HG03575 (cell line): Measurements from ENCODE around the gene CD36.

ENCODE experiments used
- ATAC-seq: cut with Tn5 transposase; IDR thresholded peaks from one replicate; pipeline ENCODE4 v1.9.1; 2021; ENCODE audit not compliant: unreplicated experiment, insufficient number of reproducible peaks, low FRiP score; ENCODE audit errors: extremely low read depth

CD36 gene

DNA sequence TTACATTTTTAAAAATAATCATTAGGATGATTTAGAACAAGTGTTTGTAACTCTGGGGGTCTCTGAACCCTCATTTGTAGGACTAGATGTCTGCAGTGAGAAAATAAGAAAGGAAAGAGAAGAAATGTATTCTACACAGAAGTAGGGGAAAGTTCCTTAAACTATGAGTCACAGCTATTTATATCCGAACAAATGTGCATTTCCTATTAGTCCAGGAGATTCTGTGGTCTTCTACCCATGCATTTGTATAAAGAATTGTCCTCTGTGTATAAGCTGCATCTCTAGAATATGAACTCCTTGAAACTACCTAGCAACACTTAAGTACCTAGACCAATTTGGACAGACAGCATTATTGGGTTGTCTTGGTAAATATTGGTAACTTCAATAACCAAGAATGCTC, 15.9 kb upstream of the CD36 start:
- no peak for ATAC-seq

DNA sequence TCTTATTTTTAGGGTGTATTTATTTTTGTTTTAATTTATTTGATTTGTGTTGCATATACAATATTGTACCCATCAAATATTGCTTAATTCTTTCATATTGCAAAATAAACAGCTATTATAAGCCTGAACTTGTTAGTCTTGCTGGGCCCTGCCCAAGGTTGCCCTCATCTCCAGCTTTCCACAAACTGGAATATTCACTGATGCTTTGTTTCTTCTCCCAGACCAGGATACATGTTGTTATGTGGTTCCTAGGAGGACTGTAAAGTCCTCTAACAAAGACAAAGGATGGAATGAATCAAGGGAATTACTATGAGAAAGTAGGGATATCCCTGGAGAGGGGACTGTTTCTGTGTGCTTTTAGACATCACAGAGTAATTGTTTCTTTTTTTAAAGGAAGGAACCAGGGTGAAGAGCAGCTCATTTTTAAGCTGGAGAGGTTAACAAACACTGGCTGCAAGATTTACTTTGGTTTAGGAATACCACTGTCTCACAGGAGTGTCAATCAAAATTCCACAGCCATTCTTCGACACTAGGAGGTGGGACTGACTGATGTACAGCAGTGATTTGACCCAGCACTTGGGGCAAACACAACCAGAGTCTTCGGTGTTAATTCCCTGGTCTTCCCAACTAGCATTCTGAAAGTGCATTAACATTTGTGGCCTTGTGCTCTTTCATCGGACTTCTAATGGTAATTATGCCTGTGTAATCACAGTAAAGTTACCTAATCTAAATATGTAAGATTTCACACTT, 14.8 kb upstream of the CD36 start:
- no peak for ATAC-seq

DNA sequence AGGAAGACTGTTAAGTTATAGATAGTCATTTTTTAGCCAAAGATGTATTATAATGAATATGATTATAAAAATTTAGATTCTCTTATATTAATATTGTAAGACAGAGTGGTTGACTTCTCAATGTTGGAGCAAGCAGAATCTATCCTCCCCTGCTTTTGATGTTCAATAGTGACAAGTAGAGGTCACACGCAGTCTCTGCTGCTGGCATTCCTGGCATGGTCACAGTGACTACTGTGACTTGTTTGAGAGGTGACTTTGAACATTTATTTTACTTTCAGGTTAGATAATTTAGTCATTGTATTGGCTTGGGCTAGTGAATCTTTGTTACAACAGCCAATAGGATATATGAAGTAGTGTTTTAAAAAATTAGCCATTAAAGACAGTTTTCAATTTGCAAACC, 13.7 kb upstream of the CD36 start:
- ATAC-seq: no peak

DNA sequence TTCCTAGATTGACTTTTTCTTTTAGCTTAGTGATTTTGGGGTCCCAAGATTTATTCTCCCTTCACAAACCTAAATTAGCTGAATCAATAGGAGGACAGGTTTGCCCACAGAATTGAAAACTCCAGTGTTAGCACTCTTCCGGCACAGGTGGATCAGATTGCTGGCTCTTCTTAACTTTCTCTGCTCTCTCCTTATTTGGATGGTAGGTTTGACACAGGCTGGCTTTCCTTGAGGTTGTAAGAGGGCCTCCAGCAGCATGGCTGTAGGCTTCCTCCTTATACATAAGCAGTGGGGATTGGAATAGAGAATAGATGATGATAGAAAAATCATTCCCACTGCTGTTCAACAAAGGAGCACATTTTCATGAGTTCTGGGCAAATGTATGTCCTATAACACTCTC, 9.4 kb upstream of the CD36 start:
- no peak for ATAC-seq

DNA sequence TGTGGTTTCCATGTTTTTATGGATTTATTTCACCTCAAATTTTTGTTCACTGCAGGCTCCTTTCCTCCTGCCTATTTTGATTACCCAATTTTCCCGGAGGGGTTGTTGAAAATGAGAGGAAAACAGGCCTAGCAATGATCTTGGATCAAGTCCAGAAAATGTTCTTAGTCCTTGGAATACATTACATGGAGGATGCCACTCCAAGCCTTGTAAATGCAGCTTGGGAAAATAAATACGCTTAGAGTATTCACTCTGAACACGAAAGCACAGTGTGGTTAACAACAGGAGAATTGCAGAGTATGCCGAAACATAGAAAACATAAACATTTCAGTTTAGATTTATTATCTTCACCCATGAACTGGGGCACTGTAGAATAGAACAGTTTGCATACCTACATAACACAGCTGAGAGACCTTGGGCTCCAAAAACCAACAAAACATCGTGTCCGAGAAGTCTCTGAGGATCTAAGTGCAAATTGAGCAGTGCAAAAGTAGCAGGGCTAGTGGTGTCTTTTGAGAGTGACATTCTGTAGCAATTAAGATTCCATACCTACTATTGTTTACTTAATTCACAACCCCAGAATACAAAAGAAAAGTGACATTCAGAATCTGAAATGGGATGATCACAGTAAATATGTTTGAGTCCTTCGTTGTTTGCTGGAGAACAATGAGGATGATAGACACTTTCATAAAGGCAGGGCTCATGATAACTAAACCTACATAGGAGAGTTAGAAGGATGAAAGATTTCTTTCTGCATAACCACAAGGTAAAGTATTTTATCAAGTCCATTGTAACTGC, 7.6 kb upstream of the CD36 start:
- ATAC-seq: no peak

DNA sequence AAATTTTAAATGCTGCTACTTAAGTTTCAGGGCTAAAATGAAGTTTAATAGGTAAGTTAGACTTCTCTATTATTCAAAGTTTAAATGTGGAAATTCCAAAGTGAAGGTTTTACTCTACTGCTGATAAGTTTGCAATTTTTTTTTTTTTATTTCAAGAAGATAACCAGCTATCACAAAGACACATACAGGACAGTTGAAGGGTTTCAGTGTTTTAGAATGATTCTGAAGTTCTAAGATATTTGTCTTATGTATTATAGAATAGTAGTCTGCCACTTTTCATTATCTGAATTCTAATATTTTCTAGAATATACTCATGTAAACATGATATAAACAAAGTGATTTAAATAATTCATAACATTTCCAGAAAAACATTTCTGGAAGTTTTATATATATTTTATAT, 7.0 kb upstream of the CD36 start:
- ATAC-seq: no peak

DNA sequence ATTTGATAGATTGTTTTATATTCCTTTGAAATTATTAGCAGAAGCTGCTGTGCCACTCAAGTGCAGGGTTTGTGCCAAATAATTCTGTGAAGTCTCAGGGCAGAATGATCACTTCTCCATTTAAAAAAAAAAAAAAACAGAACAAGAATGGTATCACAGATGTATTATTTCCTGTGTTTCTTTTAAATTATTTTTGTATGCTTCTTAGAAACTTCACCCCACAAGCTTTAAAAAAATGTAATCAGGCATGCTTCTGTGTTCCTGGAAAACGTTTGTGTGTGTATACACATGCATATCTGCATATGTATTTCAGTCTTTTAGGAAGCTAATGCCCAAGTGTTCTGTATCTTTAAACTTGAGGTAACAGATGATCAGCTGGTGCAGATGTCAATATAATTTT, 6.3 kb upstream of the CD36 start:
- ATAC-seq: no peak

DNA sequence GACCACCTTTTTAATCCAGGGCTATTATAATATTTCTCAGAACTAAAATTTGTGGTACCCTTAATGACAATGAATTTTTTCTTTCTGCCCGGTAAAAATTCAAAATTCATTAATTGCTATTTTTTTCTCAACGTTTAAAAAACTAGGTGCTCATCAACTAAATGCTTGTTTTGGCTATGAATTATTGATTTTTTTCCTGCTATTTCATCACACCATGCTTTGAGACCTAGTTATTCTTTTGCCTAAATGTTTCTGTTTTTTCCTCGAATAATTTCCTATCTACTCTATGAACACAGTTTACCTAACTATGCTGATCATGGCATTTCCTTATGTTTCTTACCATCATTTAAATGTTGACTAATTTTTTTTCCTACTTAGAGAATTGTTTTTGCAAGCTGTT, 5.6 kb upstream of the CD36 start:
- ATAC-seq: no peak

DNA sequence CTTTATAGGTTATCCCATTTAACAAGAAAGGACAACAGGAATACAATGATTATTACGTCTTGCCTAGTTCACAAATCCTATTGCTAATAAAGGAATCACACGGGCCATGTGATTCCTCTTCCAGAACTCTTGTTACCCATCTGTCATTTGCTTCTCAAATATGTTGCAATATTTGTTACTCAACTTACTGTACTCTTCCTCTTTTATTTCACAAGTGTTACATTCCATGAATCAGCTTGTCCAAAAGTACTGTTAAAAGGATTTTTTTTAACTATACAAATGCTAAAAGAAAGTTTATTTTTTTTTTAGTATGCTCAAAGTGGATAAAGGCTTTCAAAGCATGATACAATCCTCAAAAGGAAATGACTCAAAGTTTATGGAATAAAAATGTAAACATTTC, 3.9 kb upstream of the CD36 start:
- no peak for ATAC-seq

DNA sequence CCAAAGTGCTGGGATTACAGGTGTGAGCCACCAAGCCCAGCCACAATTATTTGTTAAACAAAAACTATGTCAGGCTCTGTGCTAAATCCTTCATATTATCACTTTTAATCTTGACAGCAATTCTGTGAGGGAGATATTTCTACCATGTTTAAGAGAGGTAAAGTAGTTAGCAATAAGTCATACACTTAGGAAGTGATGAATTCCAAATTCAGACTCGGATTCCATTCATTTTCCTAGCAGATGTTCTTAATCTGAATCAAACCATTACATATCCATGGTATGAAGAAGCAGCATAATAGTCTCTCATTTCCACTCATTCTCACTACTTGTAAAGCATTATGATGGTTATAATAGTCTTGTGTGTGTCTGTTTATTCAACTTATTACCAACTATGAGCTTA, 2.9 kb upstream of the CD36 start:
- no peak for ATAC-seq

DNA sequence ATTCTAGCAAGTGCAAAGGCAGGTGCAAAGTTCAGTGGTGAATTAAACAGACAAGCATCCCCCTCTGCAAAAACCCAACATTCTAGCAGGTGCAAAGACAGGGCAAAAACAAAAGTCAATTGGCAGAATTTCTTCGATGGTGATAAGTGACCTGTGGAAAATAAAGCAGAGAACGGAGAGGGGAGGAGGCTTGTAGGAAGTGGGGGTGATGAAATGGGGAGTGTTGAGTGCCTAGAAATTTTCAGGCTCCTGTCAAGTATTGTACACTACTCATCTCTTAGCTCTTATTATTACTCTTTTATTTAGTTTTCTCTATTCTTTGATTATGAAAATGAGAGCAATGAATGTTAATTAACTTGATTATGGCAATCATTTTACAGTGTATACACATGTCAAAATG, 2.4 kb upstream of the CD36 start:
- ATAC-seq: no peak

DNA sequence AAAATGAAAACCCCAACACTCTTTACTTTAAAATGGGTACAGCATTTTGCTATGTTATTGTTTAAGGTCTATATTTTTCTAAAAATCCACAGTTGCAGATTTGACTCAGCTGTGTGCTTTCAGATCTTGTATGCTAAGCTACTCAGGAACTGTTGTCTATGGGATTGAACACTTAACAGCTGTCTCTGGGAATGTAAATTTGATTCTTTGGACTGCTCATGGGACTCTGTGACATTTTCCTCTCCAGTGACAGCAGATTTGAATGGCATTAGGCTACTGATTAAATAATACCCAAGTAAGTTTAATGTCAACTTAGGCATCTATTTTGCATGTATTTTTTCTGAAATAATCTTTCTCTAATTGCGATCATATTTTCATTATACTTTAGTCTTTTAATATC, 1.7 kb upstream of the CD36 start:
- no peak for ATAC-seq

DNA sequence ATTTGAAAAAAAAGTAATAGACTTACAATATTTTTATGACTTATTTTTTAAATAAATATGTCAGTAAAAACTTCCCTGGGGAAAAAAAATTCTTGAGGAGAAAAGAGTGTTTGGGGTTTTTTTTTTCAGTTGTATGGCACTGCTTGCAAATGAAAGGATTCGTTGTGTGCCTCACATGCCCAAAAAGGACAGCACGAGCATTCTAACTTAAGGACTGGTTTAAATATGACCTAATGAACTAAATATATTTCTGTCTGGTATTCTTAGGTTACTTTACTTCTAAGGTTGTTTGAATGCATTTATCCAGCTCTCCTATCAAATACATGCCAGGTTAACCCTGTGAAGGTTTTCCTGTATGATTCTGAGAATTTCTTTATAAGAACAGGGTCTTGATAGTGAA, 988 bp upstream of the CD36 start:
- no peak for ATAC-seq

DNA sequence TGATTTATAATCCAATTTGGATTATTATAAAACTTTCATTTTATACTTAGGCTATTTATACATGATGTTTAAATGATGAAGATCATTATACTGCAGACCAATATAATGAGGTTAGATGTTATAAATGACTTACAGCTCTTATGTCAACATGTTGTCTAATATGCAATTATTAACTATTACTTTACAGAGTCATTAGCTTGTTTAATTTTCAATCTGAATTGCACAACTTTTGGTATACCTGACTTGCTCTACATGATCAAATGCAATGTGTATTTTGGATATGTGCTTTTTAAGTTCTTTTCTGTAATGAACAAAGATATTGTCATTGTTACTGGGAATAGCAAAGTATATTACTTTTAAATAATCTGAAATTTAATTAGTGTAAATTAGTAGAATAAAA, 569 bp downstream of the CD36 start:
- no peak for ATAC-seq

DNA sequence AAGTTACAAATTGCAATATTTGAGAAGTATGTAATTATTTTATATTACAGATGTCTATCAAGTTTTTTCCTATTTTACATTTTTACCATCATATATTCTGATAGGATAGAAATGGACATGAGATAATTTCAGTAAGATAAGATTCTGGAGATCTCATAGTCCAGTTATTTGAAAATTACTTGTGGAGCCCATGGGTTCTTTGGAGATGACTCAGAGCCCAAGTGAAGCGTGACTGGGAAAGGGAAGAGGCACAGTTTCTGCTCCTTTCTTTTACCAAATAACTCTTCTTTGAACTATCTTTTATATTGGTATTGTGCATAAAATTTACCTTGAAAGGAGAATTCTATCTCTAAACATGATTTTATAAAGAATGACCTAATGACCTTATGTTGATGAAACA, 2.4 kb downstream of the CD36 start:
- no peak for ATAC-seq

DNA sequence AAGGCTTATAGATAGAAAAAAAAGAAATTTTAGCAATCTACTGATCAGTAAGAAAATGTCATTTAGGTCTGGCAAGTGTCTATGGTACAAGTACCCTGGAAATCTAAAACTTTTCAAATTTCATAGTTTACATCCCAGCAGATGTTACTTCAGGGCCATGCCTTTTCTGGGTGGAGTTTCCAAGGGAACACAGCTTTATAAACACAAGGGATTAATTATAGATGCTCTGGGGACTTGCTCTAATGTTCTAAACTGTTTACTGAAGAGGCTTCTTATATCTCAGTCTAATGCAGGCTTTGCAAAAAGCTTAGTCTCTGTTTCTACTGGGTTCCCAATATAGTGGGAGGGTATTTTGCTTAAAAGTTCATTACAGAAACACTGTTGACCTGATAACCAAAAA, 3.1 kb downstream of the CD36 start:
- no peak for ATAC-seq

DNA sequence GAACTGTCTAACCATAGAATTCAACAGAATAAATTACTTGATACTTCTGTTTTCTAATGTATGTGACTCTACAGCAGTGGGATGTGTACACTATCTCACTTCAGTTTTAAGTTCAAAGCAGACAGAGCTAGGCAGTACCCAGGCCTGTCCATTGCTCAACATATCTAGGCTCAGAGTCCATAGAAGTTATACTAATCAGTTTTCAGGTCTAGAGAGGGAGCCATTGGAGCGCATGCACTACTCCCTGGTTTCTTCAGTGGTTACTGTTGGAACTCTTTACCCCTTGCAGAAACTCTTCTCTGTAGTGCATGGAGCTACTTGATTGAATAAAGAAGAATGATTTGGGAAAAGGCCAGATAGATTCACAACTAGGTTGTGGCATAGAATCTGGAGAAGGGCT, 4.4 kb downstream of the CD36 start:
- ATAC-seq: no peak

DNA sequence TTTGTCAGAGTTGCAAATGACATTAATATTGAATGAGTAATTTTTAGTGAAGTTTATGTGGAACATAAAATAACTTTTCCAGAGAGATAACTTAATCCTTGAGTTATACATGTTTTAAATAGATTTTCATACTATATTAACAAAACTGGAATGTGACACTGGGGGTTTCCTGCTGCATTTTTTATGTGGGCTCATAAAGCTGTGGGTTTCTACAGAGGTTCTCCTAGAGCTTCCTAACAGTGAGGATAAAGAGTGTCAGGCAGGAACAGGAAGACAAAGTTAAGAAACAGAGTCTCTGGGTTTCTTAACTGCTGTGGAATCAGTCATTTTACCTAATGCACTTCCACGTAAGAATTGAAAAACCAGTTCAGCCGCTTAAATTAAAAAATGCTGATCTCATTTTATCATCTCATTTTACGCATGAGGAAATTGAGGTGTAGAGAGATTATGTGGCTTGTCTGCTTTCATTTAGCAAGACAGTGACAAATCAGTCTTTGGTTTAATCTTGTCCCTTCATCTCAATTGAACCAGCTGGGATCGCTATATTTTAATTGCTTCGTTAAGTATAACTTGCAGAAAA, 5.0 kb downstream of the CD36 start:
- no peak for ATAC-seq

DNA sequence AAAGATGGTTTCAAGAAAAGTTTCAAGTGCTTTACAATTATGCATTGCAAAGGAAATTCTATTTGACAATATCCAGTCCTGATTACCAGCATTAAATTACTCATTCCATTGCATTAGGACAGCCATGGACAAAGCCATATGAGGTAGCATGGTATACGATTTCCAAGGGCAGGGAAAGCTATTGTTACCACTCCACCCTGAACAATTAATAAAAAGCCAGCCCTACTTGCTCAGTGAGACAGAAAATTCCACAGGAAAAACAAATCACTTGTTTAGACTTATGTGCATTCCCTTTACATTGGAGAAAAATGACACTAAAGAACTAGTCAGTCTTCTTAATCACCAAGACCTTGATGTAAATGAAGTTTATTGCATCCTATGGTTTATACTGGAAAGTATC, 5.6 kb downstream of the CD36 start:
- ATAC-seq: no peak

DNA sequence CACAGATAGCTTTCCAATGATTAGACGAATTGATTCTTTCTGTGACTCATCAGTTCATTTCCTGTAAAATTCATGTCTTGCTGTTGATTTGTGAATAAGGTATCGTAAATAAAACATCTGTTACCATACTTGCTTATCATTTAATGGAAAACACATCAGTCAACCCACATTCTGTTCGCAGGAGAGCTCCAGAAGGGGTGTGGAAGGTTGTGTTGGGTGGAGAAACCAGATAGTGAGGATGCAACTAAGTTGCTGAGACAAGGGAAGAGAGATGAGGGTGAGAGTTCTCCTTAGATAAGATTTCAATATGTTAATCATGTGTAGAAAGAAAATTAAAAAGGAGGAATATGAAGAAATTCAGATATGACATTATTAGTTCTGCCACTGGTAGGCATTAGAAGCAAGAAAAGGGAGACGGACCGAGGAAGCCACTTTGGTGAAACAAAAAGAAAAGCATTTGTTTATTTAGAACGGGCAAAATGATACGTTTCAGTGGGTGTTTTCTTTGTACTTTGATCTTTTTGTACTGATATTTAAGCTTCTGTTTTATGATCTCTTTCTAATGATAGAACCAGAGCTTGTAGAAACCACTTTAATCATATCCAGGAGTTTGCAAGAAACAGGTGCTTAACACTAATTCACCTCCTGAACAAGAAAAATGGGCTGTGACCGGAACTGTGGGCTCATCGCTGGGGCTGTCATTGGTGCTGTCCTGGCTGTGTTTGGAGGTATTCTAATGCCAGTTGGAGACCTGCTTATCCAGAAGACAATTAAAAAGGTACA, 7.8 kb downstream of the CD36 start:
- no peak for ATAC-seq
